HG03558 (cell line): Measurements from ENCODE around the gene TMCC2.

ENCODE experiments used
- ATAC-seq: cut with Tn5 transposase; IDR thresholded peaks from one replicate; pipeline ENCODE4 v1.9.1; 2021; ENCODE audit warnings: moderate number of reproducible peaks; ENCODE audit not compliant: unreplicated experiment; ENCODE audit errors: extremely low read depth

The TMCC2 gene

DNA sequence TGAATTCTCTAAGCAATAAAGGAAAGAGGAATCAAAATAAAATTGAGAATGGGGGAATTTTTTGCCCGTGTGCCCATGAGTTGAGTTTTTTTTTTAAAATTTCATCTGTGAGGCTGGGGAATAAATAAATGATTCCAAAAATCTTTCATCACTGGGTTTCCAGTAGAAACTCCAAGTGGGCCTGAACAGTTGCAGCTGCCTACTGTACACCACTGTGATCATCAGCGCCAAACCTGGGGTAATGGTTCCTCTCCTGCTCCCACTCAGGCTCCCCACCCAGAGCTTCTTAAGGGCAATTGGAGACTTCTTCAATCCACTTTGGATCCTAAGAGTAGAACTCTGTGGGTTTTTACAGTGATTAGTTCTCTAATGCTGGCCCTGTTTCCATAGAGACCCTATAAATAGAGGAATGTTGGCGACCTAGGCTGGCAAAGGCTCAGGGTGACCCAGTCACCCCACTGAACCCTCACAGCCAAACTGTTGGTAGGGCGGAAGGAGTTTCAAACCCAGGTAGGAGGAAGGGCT, 9.3 kb downstream of the TMCC2 start:
- ATAC-seq = no peak

GRCh38 chr1:205237526-205238484, 10.1 kb downstream of the TMCC2 start:
- ATAC-seq = no peak

GRCh38 chr1:205239078-205239477, 11.3 kb downstream of the TMCC2 start:
- ATAC-seq = no peak

- no peak for ATAC-seq
Measured at GRCh38 chr1:205240118-205240517, 12.4 kb downstream of the TMCC2 start.

DNA sequence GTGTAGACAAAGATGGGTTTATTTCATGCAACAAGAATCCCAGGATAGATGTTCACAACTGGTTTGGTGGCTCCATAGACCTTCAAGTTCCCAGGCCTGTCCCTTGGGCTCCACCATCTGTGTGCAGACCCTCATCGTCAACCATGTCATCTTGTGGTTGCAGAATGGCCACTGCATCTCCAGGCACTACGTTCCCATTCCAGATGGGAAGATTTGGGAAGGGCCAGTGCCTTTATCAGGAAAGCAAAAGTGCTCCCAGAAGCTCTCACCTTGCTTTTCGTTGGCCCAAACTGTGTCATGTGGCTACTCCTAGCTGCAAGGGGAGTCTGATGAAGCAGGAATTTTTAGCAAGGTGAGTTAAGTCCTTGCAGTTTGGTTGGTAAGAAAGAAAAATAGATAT, 12.8 kb downstream of the TMCC2 start:
- ATAC-seq = no peak

DNA sequence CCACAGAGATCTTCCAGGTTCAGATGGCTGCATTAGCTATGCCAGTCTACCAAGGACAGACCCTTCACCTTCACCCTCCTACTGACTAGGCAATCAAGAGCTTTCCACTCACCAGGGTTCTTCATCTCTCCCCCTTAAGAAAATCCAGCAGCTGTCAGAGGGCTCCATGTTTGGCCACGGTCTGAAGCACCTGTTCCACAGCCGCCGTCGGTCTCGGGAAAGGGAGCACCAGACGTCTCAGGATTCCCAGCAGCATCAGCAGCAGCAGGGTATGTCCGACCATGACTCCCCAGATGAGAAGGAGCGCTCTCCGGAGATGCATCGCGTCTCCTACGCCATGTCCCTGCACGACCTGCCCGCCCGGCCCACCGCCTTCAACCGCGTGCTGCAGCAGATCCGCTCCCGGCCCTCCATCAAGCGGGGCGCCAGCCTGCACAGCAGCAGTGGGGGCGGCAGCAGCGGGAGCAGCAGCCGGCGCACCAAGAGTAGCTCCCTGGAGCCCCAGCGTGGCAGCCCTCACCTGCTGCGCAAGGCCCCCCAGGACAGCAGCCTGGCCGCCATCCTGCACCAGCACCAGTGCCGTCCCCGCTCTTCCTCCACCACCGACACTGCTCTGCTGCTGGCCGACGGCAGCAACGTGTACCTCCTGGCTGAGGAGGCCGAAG, 13.8 kb downstream of the TMCC2 start:
- ATAC-seq = no peak

DNA sequence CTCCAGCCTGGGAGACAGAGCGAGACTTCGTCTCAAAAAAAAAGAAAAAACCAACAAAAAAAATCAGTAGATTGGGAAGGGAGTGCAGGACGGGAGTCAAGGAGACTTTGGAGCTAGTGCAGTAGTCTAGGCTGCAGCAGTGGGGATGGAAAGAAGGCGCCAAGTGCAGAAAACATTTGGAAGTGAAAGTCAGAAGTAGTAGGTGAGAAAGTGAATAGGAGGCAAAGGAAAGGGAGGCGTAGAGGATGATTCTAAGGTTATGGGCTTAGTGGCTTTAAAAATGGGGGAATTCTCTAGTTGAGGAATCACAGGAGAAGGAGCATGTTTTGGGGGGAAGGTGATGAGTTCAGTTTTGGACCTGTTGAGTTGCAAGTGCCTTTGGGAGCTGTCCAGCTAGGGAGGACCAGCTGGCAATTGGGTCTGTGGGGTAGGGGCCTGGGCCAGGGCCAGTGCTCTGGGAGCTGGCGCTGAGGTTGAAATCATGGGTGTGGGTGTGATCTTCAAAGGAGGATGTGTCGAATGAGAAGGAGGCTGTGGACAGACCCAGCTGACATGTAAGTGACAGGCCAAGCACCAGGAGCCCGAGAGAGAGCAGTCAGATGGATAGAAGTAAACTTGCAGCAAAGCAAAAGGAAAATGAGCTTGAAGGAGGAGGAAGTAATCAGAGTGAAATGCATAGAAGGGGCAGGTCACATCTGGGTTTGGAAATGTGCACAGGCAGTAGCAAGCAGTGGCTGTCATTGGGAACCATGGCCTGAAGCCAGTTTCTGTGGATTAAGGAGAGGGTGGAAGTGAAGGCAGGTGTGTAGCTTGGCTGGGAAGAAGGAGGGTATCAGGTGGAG, 15.8 kb downstream of the TMCC2 start:
- no peak for ATAC-seq

DNA sequence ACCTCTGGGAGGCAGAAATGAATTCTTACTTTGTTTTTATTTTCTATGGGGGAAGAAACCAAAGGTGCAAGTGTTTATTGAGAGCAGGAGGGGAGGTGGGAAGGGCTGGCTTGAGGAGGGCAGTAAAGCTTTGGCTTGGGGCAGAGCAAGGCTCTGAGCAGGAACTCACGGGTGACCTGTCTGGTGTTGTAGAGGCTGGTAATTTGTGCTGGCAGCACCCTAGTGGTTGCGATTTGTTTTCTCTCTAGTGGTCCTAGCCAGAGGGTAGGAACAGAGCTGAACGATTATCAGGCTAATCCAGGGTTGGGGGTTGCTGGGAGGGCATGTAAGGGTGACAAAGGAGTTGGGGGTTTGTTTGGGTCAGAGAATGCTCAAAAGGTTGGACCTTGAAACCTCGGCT, 16.6 kb downstream of the TMCC2 start:
- no peak for ATAC-seq

GRCh38 chr1:205245096-205245495, 17.4 kb downstream of the TMCC2 start:
- no peak for ATAC-seq

DNA sequence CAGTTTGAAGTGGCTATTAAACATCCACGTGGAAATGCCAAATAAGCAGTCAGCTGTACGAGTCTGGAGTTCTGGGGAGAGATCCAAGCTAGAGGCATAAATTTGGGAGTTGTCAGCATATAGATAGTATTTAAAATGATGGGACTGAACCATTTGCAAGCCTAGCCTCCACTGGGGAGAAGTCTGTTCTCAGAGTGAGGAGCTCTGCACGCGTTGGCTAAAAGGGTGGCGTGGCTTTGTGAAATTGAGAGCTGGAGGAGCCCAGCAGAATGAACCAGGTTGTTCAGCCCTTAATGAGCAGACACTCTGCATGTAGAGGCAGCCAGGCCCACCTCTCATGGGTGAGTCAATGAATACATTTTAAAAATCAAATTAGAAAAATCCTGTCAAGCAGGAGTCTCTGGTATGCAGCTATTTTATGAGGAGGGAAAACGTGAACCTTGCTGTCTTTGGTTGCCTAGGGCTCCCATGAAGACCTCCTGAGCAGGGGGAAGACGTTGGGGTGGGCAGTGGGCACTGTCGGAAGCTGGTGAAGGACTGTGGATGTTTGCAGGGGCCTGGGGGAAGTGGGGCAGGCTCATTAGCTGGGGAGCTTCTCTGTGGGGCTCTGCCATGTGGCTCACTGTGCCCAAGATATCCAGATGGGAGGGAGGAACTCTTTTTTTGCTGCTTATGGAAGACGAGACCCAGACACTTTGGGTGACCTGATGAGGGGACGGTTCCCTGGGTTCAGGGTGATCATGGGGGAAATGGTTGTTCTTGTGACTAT, 18.8 kb downstream of the TMCC2 start:
- ATAC-seq = no peak

- no peak for ATAC-seq
Measured at GRCh38 chr1:205247130-205247921, 19.6 kb downstream of the TMCC2 start.

DNA sequence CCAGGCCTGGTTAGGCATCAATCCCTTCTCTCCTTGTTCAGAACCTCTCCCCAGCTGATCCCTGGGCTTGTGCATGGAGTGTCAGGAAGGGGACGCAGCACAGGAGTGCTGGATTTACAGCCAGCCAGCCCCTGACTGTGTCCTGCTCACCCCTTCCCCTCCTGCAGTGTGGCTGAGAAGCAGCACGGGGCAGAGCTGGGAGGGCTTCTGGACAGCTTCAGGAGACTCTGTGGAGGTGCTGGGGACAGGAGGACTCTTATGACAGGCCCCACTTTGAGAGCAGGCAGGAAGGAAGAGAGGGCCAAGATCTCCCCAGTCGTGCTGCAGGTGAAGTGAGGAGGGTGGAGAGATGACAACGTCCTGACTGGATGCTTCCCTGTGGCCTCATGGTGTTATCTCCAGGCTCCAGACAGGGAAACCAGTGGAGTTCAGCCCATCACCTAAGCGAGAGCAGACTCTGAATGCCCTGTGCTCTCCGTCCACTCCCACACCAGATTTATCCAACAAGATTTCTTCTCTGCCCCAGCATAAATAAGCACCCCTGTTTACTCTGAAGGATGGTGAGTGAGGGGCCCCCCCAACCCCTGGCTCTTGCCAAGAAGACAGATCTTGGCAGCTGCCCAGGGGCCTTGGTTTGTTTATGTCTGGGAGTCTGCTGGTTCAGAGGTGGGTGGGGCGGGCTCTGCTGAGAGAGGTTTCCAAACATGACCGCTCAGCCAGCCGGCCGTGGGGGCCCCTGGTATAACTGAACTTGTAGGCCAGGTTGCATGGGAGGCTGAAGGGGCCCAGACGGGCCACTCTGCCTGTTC, 21.3 kb downstream of the TMCC2 start:
- ATAC-seq = no peak

- no peak for ATAC-seq
Measured at GRCh38 chr1:205249651-205250050, 21.9 kb downstream of the TMCC2 start.

GRCh38 chr1:205250699-205251098, 23.0 kb downstream of the TMCC2 start:
- ATAC-seq = no peak

- no peak for ATAC-seq
Measured at GRCh38 chr1:205251576-205251975, 23.8 kb downstream of the TMCC2 start.

GRCh38 chr1:205255941-205256780, 28.4 kb downstream of the TMCC2 start:
- no peak for ATAC-seq

DNA sequence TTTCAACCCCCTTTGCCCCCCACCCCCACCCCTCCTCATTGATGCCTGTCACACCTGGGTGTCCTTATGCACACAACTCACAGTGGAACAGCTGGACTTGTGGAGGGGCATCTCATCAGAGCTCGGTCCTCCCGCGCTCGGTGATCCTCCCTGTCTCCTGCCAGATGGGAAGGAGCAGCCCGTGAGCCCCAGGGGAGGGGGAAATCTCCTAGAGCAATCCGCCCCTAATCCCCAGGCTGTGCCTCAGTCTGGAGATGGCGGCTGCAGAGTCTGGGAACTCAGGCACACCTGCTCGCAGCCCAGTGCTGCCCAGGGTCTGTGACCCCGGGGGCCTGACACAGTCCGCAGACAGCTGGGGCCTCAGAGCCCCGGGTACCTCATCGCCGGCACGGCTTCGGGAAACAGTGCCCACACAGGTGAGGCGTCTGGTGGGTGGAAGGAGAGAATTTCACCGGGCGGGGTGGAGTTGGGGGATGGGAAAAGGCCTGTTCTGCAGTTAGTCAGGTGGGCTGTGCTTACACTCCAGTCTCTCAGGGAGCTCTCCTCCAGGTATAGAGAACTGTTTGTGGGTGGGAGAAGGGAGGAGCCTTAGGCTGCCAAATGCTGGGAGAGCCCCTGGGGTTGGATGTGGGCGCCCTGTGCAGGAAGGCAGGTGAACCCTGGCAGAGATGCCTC, 29.3 kb downstream of the TMCC2 start:
- no peak for ATAC-seq
